Stimulated activated CD4-positive, alpha-beta T cell treated with anti-CD3 and anti-CD28 coated beads, Interleukin-15, amount 100 ng/mL, for 1 hour (primary cell): Measurements from ENCODE around the gene CARD16.
"Not testable (repeated sequence)": the region's sequence is repeated elsewhere in the genome, so short reads cannot be mapped to it uniquely, and the experiment has no call there.

Experiments used
- DNase-seq, 2 donors: peaks; one replicate each; pipeline ENCODE4 v3.0.0-alpha.2; 2020; ENCODE audit warnings: low read depth in 1 of 2, low spot score in 1 of 2

The CARD16 gene

DNA sequence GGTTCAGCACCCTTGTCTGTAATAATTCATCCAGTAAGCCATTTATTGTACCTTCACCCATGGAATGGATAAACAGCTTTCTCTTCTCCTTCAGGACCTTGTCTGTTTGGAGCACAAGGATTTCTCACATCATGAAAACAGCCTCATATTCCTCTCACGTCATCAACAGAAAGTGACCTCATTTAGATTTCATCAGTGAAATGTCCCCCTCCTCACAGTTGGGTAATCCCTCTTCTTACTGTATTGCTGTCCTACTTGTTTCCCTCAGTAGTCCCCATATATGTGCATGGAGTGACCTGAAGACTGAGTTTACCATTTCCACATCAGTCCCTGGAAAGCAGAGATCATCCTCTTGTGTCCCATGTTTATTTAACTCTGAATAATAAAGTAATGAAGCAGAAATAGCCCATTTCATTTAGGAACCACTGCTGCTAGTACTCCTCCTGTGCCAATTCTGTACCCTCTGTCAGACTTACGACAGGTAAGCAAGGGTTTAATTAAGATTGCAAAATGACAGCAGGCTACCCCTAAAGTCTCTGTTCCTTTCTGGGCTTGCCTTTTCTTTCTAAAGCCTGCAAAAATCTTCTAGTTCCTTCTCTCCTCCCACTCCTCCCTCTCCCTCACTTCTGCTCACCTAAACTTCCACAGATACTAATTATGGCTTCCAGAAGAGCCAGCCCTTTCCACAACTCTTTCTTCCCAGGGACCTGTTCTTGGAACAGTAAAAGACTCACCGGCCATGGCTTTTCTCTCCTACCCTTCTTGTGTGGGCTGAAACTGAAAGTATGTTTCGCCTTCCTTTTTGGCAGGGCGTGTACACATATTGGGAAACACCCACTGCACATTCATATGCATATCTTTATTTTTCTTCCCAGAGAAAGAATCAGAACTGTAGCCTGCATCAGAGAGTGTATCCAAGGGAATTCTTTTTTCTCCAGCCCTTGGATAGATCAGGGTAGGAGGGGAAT is at the start of gene CARD16:
Gene CARD16, minus strand, starts transcription at position 779 of the 968 bp plus-strand sequence. Its CDS starts 38 bp downstream, at position 741.
- not testable (repeated sequence) for DNase-seq

DNA sequence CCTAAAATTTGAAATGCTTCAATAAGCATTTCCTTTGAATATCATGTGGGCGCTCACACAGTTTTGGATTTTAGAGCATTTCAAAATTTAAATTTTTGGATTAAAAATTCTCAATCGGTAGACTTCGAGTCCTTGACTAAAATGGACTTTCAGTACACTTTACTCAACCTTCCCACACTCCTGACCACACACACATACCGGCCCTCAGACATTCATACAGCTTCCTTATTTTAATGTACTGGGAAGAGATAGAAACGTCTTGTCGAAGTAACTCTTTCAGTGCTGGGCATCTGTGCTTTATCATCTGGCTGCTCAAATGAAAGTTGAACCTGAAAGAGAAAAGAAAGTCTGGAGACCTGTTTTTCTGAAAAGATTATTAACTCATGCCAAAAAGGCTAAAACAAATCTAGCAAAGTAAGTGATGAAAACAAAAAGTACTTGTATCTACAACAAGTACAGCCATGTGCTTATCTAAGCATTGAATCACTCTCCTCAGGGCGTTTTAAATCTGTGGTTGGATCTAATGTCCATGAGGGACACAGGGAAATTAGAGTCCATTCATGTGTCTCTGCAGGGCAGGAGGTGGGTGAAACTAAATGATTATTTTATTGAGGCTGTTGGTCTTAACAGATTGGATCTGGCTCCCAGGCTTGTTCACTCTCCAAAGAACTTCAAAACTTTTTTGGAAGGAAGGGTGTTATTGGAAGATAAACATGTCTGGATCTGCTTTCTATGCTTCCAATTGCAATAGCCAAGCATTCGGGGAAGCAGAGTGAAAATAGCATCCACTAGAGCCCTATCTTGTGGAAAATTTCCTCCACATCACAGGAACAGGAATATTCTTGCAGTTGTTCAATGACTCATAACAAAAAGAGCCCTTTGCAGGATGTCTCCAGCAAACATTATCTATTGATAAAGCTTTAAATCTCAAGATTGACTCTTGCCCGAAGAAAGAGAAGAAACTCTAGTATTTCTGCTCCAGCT is 47.4 kb upstream of the CARD16 start:
- no peak for DNase-seq

DNA sequence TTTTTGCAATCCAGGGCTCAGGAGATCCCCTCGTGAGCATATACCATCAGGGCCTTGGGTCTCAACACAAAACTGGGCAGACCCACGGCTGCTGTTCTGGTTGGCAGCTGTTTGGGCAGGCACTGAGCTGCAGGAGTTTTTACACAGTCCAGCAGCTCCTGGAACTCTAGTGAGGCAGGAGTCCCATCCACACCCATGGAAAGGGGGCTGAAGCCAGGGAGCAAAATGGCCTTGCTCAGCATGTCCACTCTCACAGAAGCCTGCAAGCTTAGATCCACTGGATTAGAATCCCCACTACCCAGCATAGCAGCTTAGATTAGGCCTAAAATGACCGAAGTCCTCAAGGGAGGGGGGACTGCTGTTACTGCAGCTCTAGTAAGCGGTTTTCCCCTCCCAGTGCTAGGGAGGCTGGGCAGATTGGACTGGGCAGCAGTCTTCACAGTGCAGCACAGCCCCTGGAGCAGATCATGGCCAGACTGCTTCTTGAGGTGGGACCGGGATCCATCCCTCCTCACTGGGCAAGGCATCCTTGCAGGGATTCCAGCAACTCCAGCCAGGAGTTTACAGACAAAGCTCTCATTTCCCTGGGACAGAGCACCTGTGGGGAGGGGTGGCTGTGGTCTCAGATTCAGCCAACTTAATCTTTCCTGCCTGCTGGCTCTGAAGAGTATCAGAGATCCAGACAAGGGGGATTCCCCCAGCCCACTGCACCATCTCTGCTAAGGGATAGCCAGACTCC is 36.4 kb upstream of the CARD16 start:
- no peak for DNase-seq

DNA sequence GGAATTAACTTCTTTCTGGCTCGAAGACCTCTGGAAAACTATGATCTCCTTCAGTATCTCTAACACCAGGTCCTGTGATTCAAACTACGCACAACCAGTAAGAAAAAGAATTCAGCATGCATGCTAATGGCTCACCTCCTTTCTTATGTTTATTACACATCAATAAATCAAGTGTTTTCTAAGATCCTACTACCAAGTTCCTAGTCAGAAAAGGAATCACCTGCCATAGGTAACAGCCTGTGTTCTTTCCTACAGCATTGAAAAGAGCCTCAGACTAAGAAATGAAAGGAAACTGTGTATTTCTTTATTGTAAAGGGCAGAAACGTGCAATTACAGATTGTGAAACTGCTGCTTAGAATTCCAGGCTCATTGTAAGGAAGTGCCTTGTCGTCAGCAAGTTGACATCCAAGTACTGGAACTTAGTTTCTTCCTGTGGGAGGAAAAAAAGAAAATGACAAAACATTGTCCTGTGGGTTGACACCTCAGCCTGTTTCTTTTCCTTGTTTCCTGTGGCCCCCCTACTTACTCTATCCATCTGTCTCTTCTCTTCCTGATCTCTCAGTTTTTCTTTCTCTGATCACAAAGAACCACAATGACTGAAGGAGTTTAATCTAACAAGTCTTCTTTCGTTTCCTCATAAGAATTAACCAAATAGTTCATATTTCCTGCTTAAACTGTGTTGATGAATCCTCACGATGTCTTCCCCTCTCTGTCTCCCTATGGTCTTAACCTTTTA is 35.2 kb upstream of the CARD16 start:
- DNase-seq: not testable (repeated sequence)

DNA sequence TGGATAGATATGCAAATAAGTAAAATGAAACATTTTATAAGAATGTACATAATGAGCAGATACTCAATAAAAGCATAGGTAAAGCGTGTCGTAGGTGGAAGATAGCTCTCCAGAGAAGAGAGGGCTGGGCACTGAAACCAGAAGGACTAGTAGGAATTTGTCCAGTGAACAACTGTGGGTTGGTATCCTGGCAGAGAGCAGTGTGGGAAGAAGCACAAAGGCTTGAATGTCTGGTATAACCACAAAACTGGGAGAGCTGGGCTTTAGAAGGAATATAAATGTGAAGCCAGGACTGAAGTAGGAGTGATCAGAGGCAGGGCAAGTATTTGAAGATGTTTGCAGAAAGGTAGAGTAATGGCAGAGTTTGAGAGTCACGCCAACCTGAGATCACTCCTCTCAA is 33.1 kb upstream of the CARD16 start:
- DNase-seq: no peak

DNA sequence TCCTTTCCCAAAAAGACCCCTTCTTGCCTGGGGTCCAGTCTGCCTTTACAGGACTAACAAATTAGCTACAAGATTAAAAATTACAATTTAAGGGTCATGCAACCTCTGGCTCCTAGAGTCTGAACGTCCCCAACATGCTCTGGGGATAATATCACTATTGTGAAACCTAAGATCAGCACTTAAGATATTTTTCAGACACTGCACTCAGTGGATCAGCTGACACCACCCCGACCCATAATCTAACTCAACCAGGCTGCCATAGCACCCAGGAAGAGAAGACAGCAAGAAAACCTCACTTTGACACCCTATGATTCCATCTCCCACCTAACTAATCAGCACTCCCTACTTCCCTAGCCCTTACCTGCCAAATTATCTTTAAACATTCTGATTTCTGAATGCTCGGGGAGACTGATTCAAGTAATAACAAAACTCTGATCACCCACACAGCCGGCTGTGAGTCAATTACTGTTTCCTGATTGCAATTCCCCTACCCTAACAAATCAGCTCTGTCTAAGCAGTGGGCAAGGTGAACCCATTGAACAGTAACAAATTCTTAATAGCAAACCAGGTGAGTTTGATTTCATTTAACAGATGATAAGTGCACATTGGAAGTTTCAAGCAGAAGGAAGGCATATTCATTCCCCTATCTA is 32.1 kb upstream of the CARD16 start:
- DNase-seq: not testable (repeated sequence)

DNA sequence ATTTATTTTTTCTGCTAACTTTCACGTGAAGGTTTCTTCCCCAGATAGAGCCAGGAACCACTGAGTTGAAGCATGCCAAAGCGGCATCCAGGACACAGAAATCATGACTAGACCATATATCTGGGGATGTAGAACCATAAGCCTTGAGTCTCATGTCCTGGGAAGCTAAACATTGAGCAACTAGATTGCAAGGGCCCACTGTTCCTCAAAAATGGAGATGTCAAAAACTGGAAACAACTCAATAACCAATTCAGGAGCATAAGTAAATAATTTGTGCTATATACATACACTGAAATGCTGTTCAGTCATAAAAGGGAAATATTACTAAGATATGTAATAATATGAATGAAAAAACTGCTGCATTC is 29.0 kb upstream of the CARD16 start:
- DNase-seq: no peak

DNA sequence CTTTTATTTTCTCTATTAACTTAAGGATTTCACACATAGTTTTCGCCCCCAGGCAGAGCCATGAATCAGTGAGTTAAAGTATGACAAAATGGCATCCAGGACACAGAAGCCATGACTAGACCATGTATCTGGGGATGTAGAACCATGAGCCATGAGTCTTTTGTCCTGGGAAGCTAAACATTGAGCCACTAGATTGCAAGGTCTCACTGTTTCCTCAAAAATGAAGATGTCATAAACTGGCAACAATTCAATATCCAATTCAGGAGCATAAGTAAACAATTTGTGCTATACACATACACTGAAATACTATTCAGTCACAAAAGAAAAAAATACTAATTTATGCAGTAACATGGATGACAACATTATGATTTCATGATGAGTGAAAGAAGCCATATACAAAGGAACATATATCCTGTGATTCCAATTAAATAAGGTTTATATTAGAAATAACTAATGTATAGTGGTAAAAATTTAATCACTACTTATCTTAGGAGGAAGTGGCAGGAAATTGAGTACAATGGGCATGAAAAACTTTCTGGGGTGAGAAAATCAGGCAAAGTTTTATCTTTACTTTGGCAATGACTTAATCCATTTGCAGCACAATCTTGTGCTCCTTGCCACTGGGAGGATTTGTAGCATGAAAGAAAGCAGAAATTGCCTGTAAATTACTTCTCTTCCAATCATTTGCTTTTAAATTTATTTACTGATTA is 28.5 kb upstream of the CARD16 start:
- no peak for DNase-seq

DNA sequence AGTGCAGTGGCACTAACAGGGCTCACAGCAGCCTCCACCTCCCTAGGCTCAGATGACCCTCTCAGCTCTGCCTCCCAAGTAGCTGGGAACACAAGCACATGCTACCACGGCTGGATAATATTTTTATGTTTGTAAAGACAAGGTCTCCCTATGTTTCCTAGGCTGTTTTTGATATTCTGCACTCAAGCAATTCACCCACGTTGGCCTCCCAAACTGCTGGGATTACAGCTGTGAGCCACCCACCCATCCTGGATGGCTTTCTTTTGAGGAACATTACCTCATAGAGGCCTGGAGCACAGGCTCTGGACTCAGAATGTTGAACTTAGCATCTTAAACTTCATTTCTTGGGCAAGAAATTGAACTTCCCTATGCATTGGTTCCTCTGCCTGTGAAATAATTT is 26.9 kb upstream of the CARD16 start:
- DNase-seq: not testable (repeated sequence)

DNA sequence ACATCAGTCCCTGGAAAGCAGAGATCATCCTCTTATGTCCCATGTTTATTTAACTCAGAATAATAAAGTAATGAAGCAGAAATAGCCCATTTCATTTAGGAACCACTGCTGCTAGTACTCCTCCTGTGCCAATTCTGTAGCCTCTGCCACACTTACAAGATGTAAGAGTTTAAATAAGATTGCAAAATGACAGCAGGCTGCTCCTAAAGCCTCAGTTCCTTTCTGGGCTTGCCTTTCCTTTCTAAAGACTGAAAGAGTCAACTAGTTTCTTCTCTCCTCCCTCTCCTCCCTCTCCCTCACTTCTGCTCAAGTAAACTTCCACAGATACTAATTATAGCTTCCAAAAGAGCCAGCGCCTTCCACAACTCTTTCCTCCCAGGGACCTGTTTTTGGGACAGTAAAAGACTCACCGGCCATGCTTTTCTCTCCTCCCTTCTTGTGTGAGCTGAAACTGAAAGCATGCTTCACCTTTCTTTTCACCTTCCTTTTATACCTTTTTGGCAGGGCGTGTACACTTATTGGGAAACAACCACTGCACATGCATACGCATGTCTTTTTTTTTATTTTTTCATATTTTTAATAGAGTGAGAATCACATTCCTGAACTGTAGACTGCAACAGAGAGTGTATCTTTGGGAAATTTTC is 26.1 kb upstream of the CARD16 start:
- DNase-seq: no peak

DNA sequence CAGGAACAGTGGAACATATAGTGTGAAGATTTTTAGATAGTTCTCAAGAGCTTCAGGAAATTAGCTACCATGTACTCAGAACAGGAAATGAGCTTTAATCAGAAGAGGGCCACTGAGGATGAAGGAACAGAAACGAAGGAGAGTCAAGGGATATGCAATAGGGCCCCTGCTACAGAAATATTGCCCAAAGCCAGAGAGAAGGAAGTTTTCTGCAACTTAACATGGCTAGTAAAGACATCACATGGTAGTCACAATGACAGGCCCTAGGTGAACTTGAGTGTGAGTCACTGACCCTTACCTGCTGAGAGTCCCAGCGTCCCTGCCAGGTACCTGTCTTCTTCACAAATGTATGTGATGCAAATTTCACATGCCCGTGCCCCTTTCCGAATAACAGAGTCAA is 25.2 kb upstream of the CARD16 start:
- no peak for DNase-seq

DNA sequence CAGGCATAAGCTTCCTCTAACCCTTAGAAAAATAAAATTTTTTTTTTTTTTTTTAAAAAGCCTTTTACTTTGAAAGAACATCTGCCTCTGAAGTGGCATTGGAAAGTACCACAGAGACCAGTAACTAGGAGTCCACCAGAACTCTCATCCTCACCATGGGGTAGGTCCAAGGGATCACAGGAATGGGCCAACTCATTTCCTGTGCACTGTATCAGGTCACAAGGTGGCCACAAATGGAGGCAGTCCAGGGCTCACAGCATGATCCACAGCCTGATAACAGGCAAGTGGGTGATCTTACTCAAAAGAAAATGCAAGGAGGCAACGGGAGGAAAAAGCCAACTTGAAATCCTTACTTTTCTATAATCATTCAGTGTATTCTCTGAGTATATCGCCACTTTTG is 24.6 kb upstream of the CARD16 start:
- DNase-seq: not testable (repeated sequence)

DNA sequence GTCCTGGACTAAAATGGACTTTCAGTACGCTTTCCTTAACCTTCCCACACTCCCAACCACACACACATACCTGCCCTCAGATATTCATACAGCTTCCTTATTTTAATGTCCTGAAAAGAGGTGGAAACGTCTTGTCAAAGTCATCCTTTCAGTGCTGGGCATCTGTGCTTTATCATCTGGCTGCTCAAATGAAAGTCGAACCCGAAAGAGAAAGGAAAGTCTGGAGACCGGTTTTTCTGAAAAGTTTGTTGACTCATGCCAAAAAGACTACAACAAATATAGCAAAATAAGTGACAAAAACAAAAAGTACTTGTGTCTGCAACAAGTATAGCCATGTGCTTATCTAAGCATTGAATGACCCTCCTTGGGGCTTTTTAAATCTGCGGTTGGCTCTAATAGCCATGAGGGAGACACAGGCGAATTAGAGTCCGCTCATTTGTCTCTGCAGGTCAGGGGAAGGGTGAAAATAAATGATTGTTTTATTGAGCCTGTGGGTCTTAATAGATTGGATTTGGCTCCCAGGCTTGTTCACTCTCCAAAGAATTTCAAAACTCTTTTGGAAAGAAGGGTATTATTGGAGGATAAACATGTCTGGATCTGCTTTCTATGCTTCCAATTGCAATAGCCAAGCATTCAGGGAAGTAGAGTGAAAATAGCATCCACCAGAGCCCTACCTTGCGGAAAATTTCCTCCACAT is 18.3 kb upstream of the CARD16 start:
- DNase-seq: not testable (repeated sequence)

DNA sequence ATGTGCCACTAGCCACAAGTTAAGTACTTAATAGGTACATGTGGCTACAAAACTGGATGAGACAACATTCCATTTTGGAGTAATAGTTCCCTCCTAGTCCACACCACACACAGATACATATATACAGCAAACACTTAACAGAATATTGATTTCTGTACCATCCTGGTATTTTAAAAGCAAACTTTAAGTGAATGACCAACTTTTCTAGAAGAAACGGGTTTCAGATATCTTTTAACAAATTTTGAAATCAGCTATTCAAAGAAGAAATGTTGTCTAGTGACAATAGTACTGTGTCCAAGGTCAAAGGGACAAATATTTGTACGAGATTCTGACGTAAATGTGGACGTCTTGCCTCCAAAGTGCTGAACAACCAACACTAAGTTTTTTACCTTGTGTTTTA is 12.3 kb upstream of the CARD16 start:
- no peak for DNase-seq

DNA sequence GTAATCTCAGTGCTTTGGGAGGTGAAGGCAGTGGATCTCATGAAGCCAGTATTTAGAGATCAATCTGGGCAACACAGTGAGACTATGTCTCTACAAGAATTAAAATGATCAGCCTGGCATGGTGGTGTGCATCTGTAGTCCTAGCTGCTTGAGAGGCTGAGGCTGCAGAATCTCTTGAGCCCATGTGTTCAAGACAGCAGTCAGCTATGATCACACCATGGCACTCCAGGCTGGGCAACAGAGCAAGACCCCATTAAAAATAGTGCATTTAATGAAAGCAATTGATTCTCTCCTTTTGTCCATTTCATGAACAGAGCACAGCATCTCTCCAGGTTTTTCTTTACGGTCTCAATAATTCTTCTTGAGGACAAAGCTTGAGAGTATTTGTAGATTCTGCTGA is 11.3 kb upstream of the CARD16 start:
- DNase-seq: no peak

DNA sequence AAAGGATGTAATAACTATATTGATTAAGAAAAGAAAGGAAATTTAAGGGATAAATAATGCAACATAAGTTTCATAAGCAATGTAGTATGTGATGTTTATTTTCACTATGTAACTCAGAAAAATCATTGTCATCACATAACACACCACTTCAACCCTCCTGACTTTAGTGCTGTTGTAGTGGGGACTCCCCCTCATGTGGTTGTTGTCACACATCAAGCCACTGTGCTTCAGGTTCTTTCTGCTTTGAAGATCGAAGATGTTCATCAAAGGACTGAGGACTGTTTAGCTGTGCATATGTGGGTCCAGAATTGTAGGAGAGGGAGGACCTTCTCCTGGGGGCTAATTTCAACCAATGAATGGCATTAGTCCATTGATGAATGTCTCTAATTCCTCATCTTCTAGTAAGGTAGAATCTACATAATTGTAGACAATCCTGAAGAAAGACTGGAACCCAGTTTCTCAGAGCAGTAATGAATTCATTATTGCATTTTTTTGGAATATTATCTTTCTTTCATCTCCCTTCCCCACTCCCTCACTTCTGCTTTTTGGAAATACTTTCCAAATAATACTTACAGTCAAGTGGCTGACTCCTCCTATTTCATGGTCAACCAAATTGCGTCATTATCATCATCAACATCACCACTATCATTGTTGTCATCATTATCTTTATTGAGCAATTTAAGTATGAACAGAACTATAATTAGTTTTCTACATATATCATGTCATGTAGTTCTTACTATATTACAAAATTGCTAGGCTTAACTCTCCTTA is 9.8 kb upstream of the CARD16 start:
- no peak for DNase-seq

DNA sequence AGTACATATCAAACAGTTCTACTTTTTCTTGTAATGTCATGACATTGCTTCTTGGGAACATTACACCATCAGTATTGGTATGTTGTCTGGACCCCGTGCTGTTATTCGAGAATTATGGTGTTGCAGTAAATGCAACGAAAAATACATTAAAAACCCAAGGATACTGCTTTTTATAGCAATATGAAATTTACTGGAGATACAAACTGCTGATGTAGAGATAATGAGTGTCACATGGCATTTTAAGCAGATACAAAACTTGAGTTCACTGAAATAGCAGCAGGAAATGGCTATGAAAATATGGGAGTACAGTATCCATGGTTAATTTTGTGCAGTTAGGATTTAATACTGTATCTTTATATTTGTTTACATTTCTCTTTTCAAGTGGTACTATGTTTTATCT is 7.4 kb upstream of the CARD16 start:
- no peak for DNase-seq
